HUES6 (cell line): ENCODE results near the gene ZNF761.
"Not testable (repeated sequence)": the region's sequence is repeated elsewhere in the genome, so short reads cannot be mapped to it uniquely, and the experiment has no call there.

ENCODE experiments used
- H3K27ac ChIP-seq: 2 replicates; pipeline ENCODE4 v1.7.0; 2013; ENCODE audit warnings: low read depth, mild to moderate bottlenecking, low read length, inconsistent platforms
- H3K27me3 ChIP-seq: 2 replicates; pipeline ENCODE4 v1.6.1; 2013; ENCODE audit warnings: low read length; ENCODE audit not compliant: control insufficient read depth, insufficient read depth
- H3K36me3 ChIP-seq: 2 replicates; pipeline ENCODE4 v1.6.1; 2013; ENCODE audit warnings: low read length; ENCODE audit not compliant: control insufficient read depth, insufficient read depth
- H3K4me1 ChIP-seq: 2 replicates; pipeline ENCODE4 v1.6.1; 2013; ENCODE audit warnings: low read length; ENCODE audit not compliant: control insufficient read depth, insufficient read depth
- H3K4me3 ChIP-seq: 2 replicates; pipeline ENCODE4 v1.5.1; 2013; ENCODE audit warnings: low read depth, low read length
- H3K9ac ChIP-seq: one replicate; pipeline ENCODE4 v1.6.1; 2013; ENCODE audit warnings: mild to moderate bottlenecking, low read length
- H3K9me3 ChIP-seq: 2 replicates; pipeline ENCODE4 v1.6.1; 2013; ENCODE audit warnings: low read depth, low read length; ENCODE audit not compliant: control insufficient read depth, insufficient read depth

Gene ZNF761

GRCh38 chr19:53460131-53460721 is 28.4 kb downstream of the ZNF761 start:
- peaks cover 38% of the 10 kb centered on the region for H3K9me3 ChIP-seq
- not testable (repeated sequence) for H3K27ac ChIP-seq, H3K27me3 ChIP-seq, H3K9ac ChIP-seq, H3K4me1 ChIP-seq, H3K4me3 ChIP-seq
- peaks cover 27% of the 10 kb centered on the region for H3K36me3 ChIP-seq

- H3K9ac ChIP-seq: no peak overlapping the region
- peaks cover 22% of the 10 kb centered on the region for H3K9me3 ChIP-seq
- peaks cover 5% of the 10 kb centered on the region; the same call in 1 of the 2 replicates for H3K4me1 ChIP-seq
- H3K36me3 ChIP-seq: peaks cover 10% of the 10 kb centered on the region
- no peak overlapping the region for H3K4me3 ChIP-seq
- H3K27ac ChIP-seq: no peak overlapping the region
- H3K27me3 ChIP-seq: no peaks in the 10 kb centered on the region
Observed at GRCh38 chr19:53461866-53462265, 30.1 kb downstream of the ZNF761 start.

- peak overlapping the region; percentile 60 for H3K4me3 ChIP-seq
Observed at GRCh38 chr19:53462861-53463260, 31.1 kb downstream of the ZNF761 start.

GRCh38 chr19:53463263-53463662 is 31.5 kb downstream of the ZNF761 start:
- Histone ChIP-seq H3K9ac (peak overlapping the region; percentile 2), H3K9me3 (peaks cover 8% of the 10 kb centered on the region; the same call in 1 of the 2 replicates), H3K4me3 (peak overlapping the region; percentile 60), H3K27ac (no peak overlapping the region), H3K4me1 (peaks cover 5% of the 10 kb centered on the region; the same call in 1 of the 2 replicates), H3K36me3 (peaks cover under 1% of the 10 kb centered on the region; the same call in 1 of the 2 replicates), H3K27me3 (no peaks in the 10 kb centered on the region)

More at GRCh38 chr19:53462861-53463260, 31.1 kb downstream of the ZNF761 start:
- Histone ChIP-seq H3K4me1 (peaks cover 5% of the 10 kb centered on the region; the same call in 1 of the 2 replicates), H3K36me3 (peaks cover 2% of the 10 kb centered on the region; the same call in 1 of the 2 replicates), H3K9ac (peak overlapping the region; percentile 2), H3K27ac (no peak overlapping the region), H3K27me3 (no peaks in the 10 kb centered on the region), H3K9me3 (peaks cover 12% of the 10 kb centered on the region; the same call in 1 of the 2 replicates)

GRCh38 chr19:53466726-53467484 is 35.1 kb downstream of the ZNF761 start:
- Histone ChIP-seq H3K9me3 (no peaks in the 10 kb centered on the region), H3K36me3 (peaks cover 2% of the 10 kb centered on the region; the same call in 1 of the 2 replicates), H3K4me1 (peaks cover 10% of the 10 kb centered on the region; the same call in 1 of the 2 replicates), H3K9ac (no peak overlapping the region), H3K27ac (no peak overlapping the region), H3K27me3 (no peaks in the 10 kb centered on the region), H3K4me3 (peak overlapping the region; percentile 97)

GRCh38 chr19:53467485-53468262 is 35.9 kb downstream of the ZNF761 start, which contains the start of gene ZNF813:
Gene ZNF813, plus strand, starts transcription at chr19:53467733. Its CDS starts 16,090 bp downstream, at chr19:53483823.
- Histone ChIP-seq H3K27ac (peak within 1 kb of the TSS; percentile 75; the same call in 1 of the 2 replicates), H3K36me3 (peaks cover 10% of the 10 kb centered on the region; the same call in 1 of the 2 replicates), H3K9me3 (no peaks in the 10 kb centered on the region), H3K27me3 (no peaks in the 10 kb centered on the region), H3K9ac (peak within 1 kb of the TSS; percentile 92), H3K4me3 (peak within 1 kb of the TSS; percentile 97), H3K4me1 (peaks cover 9% of the 10 kb centered on the region; the same call in 1 of the 2 replicates)

- peak overlapping the region; percentile 97 for H3K4me3 ChIP-seq
- H3K9me3 ChIP-seq: not testable (repeated sequence)
Observed at GRCh38 chr19:53468628-53469027, 36.8 kb downstream of the ZNF761 start.

GRCh38 chr19:53471916-53472315 is 40.1 kb downstream of the ZNF761 start:
- no peak overlapping the region for H3K27ac ChIP-seq
- no peak overlapping the region for H3K9ac ChIP-seq
- H3K9me3 ChIP-seq: peaks cover 7% of the 10 kb centered on the region
- no peak overlapping the region for H3K4me3 ChIP-seq
- H3K4me1 ChIP-seq: 0 out of 2 replicates have a peak, but pooled peaks cover 5% of the 10 kb centered on the region
- peaks cover 43% of the 10 kb centered on the region for H3K36me3 ChIP-seq
- no peaks in the 10 kb centered on the region for H3K27me3 ChIP-seq

More at GRCh38 chr19:53468628-53469027, 36.8 kb downstream of the ZNF761 start:
- not testable (repeated sequence) for H3K4me1 ChIP-seq, H3K27me3 ChIP-seq, H3K27ac ChIP-seq
- peak overlapping the region; percentile 92 for H3K9ac ChIP-seq
- peaks cover 19% of the 10 kb centered on the region for H3K36me3 ChIP-seq

GRCh38 chr19:53474832-53475231 is 43.0 kb downstream of the ZNF761 start:
- not testable (repeated sequence) for H3K27me3 ChIP-seq, H3K27ac ChIP-seq, H3K4me3 ChIP-seq, H3K9ac ChIP-seq, H3K4me1 ChIP-seq
- peaks cover 30% of the 10 kb centered on the region for H3K9me3 ChIP-seq
- peaks cover 71% of the 10 kb centered on the region for H3K36me3 ChIP-seq

- H3K27ac ChIP-seq, H3K4me3 ChIP-seq, H3K27me3 ChIP-seq, H3K4me1 ChIP-seq, H3K9ac ChIP-seq: not testable (repeated sequence)
- Histone ChIP-seq H3K9me3 (peaks cover 35% of the 10 kb centered on the region), H3K36me3 (peaks cover 77% of the 10 kb centered on the region)
Observed at GRCh38 chr19:53475470-53475869, 43.7 kb downstream of the ZNF761 start.
